Coronary artery (tissue), 2 donors: Measurements from ENCODE around the gene MCTS1.
"Not testable (repeated sequence)": the region's sequence is repeated elsewhere in the genome, so short reads cannot be mapped to it uniquely, and the experiment has no call there.

ENCODE experiments used
- DNase-seq: peaks from one replicate; pipeline ENCODE4 v3.0.0-alpha.2; 2017; ENCODE audit warnings: low spot score
- H3K27ac ChIP-seq, 2 donors: fragments of 200-600 bp; sonication (generic); one replicate each; pipeline ENCODE4 v1.5.1; 2016 to 2019
- H3K4me3 ChIP-seq: fragments of 200-600 bp; sonication (generic); 2 replicates; pipeline ENCODE4 v1.5.1; 2016; ENCODE audit warnings: mild to moderate bottlenecking, moderate library complexity
- CTCF ChIP-seq: fragments of 200-600 bp; sonication (generic); IDR thresholded peaks from one replicate; pipeline ENCODE4 v1.5.1; 2019; ENCODE audit warnings: antibody characterized with exemption

Gene MCTS1

GRCh38 chrX:120562569-120562926, 41.4 kb upstream of the MCTS1 start:
- no peak for TF ChIP-seq CTCF
- no peak for DNase-seq
- H3K27ac ChIP-seq, result peak overlapping the region in 1 of 2 donors; percentile 97
- peak overlapping the region; percentile 81 for H3K4me3 ChIP-seq

GRCh38 chrX:120564925-120565324, 39.0 kb upstream of the MCTS1 start:
- DNase-seq, result no peak
- no peak for TF ChIP-seq CTCF
- no peak overlapping the region for H3K4me3 ChIP-seq

GRCh38 chrX:120566817-120567216, 37.1 kb upstream of the MCTS1 start:
- TF ChIP-seq CTCF, result no peak
- DNase-seq, result no peak
- no peak overlapping the region for H3K27ac ChIP-seq
- H3K4me3 ChIP-seq, result no peak overlapping the region

More at GRCh38 chrX:120564925-120565324, 39.0 kb upstream of the MCTS1 start:
- H3K27ac ChIP-seq, result no peak overlapping the region

GRCh38 chrX:120568035-120568434, 35.9 kb upstream of the MCTS1 start:
- no peak overlapping the region for H3K4me3 ChIP-seq
- H3K27ac ChIP-seq, result no peak overlapping the region
- no peak for DNase-seq
- no peak for TF ChIP-seq CTCF

- no peak overlapping the region for H3K27ac ChIP-seq
- DNase-seq, result no peak
- no peak for TF ChIP-seq CTCF
- H3K4me3 ChIP-seq, result no peak overlapping the region
These were observed 35.3 kb upstream of the MCTS1 start for GRCh38 chrX:120568609-120569008.

- H3K4me3 ChIP-seq, result no peak overlapping the region
- no peak for DNase-seq
- H3K27ac ChIP-seq, result no peak overlapping the region
- TF ChIP-seq CTCF, result no peak
These were observed 33.8 kb upstream of the MCTS1 start for GRCh38 chrX:120570011-120570600.

GRCh38 chrX:120573806-120574205, 30.1 kb upstream of the MCTS1 start:
- DNase-seq, H3K4me3 ChIP-seq, H3K27ac ChIP-seq: not testable (repeated sequence)
